K562 (cell line): ENCODE measurements around the gene CRB2. TPM values are rescaled to one million over a fixed set of nuclear protein-coding genes. Genes with fewer than 3 reads are reported as not detected.

ENCODE experiments used
- ATAC-seq: fragments of 200-7000 bp; cut with Tn5 transposase; 3 replicates; pipeline ENCODE4 v1.9.1; 2020; ENCODE audit warnings: moderate library complexity
- BruUV-seq: library from RNA; stranded (reverse); fragments of 400-500 nt; replicated peaks from 2 replicates; lab custom pipeline; 2021; lab: Mats Ljungman, UMichigan
- CTCF ChIA-PET: fragments of 300-600 bp; formaldehyde crosslinking; extraction: SDS; loops from one replicate; lab custom pipeline; 2021; ENCODE audit warnings: low intra/inter-chr PET ratio; lab: Yijun Ruan, JAX
- POLR2A ChIA-PET: fragments of 300-600, 350-650 bp; sonication (Branson Sonifier 250); formaldehyde crosslinking; extraction: SDS; loops from one replicate; lab custom pipeline; 2021; ENCODE audit warnings: antibody characterized with exemption, inconsistent platforms; lab: Yijun Ruan, JAX
- DNase-seq, 4 experiments: peaks; one replicate each; pipeline versions ENCODE4 v3.0.0 to v3.0.0-alpha.2; 2011 to 2018; ENCODE audit warnings: low spot score in 3 of 4, mixed read lengths in 3 of 4; ENCODE audit errors: extremely low read depth in 1 of 4
- FAIRE-seq: peaks from 2 replicates; lab custom pipeline; 2011; peaks lifted over from hg19 to GRCh38; lab: Jason Lieb, UNC
- H2AFZ ChIP-seq: 2 replicates; pipeline ENCODE4 v1.6.0; 2011; ENCODE audit warnings: low read depth, low read length, control low read depth, inconsistent platforms
- H3K27ac ChIP-seq: fragments of 200-600 bp; 3 replicates; pipeline ENCODE4 v1.8.0; 2011; ENCODE audit warnings: low read depth, mild to moderate bottlenecking, control low read depth, inconsistent platforms, low read length, moderate library complexity, mixed read lengths; ENCODE audit errors: extremely low read depth
- H3K27me3 ChIP-seq, 2 experiments: fragments of 300-600 bp in 1 of 2; 2 replicates in 1 of 2; 3 replicates in 1 of 2; pipeline versions ENCODE4 v1.6.0 to v1.8.0; 2011; ENCODE audit warnings: inconsistent platforms in 2 of 2, low read length in 2 of 2, mild to moderate bottlenecking in 1 of 2, mixed read lengths in 1 of 2, moderate library complexity in 1 of 2; ENCODE audit not compliant: control insufficient read depth in 2 of 2, insufficient read depth in 2 of 2
- H3K36me3 ChIP-seq: fragments of 300-600 bp; 3 replicates; pipeline ENCODE4 v1.8.0; 2011; ENCODE audit warnings: mild to moderate bottlenecking, low read length, inconsistent platforms; ENCODE audit not compliant: control insufficient read depth, insufficient read depth
- H3K4me1 ChIP-seq, 2 experiments: fragments of 200-600 bp in 1 of 2; replicated peaks in 1 of 2; 2 replicates in 1 of 2; 3 replicates in 1 of 2; pipeline versions ENCODE4 v1.5.1 to v1.8.0; 2011; ENCODE audit warnings: inconsistent platforms in 2 of 2, low read length in 2 of 2, mild to moderate bottlenecking in 1 of 2, mixed read lengths in 1 of 2, moderate library complexity in 1 of 2; ENCODE audit not compliant: control insufficient read depth in 2 of 2, insufficient read depth in 2 of 2
- H3K4me2 ChIP-seq: 2 replicates; pipeline ENCODE4 v1.6.1; 2011; ENCODE audit warnings: low read length, control low read depth, inconsistent platforms, mixed read lengths; ENCODE audit not compliant: insufficient read depth
- H3K4me3 ChIP-seq: fragments of 200-600 bp; sonication (generic), shearing (Covaris generic); 2 replicates; pipeline ENCODE4 v1.5.1; 2016; ENCODE audit warnings: control low read depth, inconsistent platforms
- H3K79me2 ChIP-seq: fragments of 200-600 bp; 3 replicates; pipeline ENCODE4 v1.8.0; 2011; ENCODE audit warnings: low read length, inconsistent platforms; ENCODE audit not compliant: control insufficient read depth, insufficient read depth
- H3K9ac ChIP-seq, 2 experiments: 2 replicates each; pipeline versions ENCODE4 v1.6.0 to v1.6.1; 2011; ENCODE audit warnings: low read depth in 2 of 2, low read length in 2 of 2, control low read depth in 1 of 2, inconsistent platforms in 1 of 2, mild to moderate bottlenecking in 1 of 2, mixed read lengths in 1 of 2; ENCODE audit not compliant: insufficient read depth in 1 of 2
- H3K9me1 ChIP-seq: one replicate; pipeline ENCODE4 v1.6.0; 2011; ENCODE audit warnings: inconsistent platforms, mild to moderate bottlenecking, low read length, moderate library complexity; ENCODE audit not compliant: control insufficient read depth, insufficient read depth
- H3K9me3 ChIP-seq: replicated peaks from 2 replicates; pipeline ENCODE4 v1.5.1; 2011; ENCODE audit warnings: low read depth, low read length, inconsistent platforms; ENCODE audit not compliant: control insufficient read depth, insufficient read depth
- H4K20me1 ChIP-seq: replicated peaks from 2 replicates; pipeline ENCODE4 v1.6.1; 2011; ENCODE audit warnings: low read length, inconsistent platforms, mixed read lengths; ENCODE audit not compliant: control insufficient read depth, insufficient read depth
- PHF20 ChIP-seq: fragments of 450-650 bp; IDR thresholded peaks from 2 replicates; pipeline ENCODE4 v1.6.1; 2018; ENCODE audit not compliant: partially characterized antibody
- PKNOX1 ChIP-seq: fragments of 450-650 bp; IDR thresholded peaks from 2 replicates; pipeline ENCODE4 v1.6.1; 2016
- ZNF239 ChIP-seq: fragments of 250-450 bp; sonication (Bioruptor Pico); IDR thresholded peaks from 2 replicates; pipeline ENCODE4 v1.4.0; 2020; ENCODE audit warnings: mild to moderate bottlenecking
- WGBS: fragments of 100-300 bp; shearing (Covaris generic); methylation state at CpG from one replicate; pipeline ENCODE4 v1.1.6; 2016; ENCODE audit warnings: low coverage, mixed read lengths; ENCODE audit not compliant: insufficient coverage; ENCODE audit errors: missing lambda C conversion rate; 5-methylcytosine and 5-hydroxymethylcytosine counted together
- in situ Hi-C: fragments of 300-500 bp; cut with MboI; formaldehyde crosslinking; loops from 4 replicates; pipeline ENCODE4 v1.15.0; 2018; ENCODE audit warnings: inconsistent platforms, mixed read lengths
- intact Hi-C: fragments of 100-400 bp; cut with micrococcal nuclease; formaldehyde crosslinking; loops from 2 replicates; pipeline ENCODE4 v1.14.2; 2022
- polyA plus RNA-seq, 8 experiments: library from polyadenylated mRNA; depleted of rRNA in 4 of 8; stranded (reverse) in 5 of 8; unstranded in 3 of 8; fragments of >200 nt; fragmentation: Nextera tagmentation in 2 of 8; fragmentation: Illumina TruSeq in 1 of 8; extraction: Ambion mirVana in 2 of 8; extraction: Trizol in 1 of 8; gene quantifications; 2 replicates each; pipeline versions ENCODE4 v1.2.1 to v1.2.3, GENCODE V29; 2011 to 2014; ENCODE audit warnings: inconsistent platforms in 1 of 8, missing spikeins in 1 of 8
- total RNA-seq, 7 experiments: library from RNA; depleted of rRNA in 6 of 7; stranded (reverse); fragments of >200 nt in 6 of 7; fragmentation: Illumina TruSeq in 2 of 7; extraction: Trizol in 2 of 7; gene quantifications; 2 replicates each; pipeline versions ENCODE4 v1.2.1 to v1.2.3, GENCODE V29; 2011 to 2021; ENCODE audit warnings: low replicate concordance in 1 of 7
- TF ChIP-seq, protein P1 (sequence below): fragments of 450-650 bp; formaldehyde crosslinking; conservative IDR thresholded peaks from 2 replicates; pipeline ENCODE4 v1.4.0; 2022; ENCODE audit warnings: mild to moderate bottlenecking, missing genetic modification characterization
- TF ChIP-seq, protein P2 (sequence below), 2 experiments: fragments of 450-650 bp; IDR thresholded peaks; 2 replicates each; pipeline ENCODE4 v1.6.1; 2016
- TF ChIP-seq, protein P3 (sequence below): fragments of 450-650 bp; formaldehyde crosslinking; IDR thresholded peaks from 2 replicates; pipeline ENCODE4 v1.4.0; 2022; ENCODE audit warnings: missing genetic modification characterization

CRB2 gene
- total and polyA plus RNA-seq, 9 of the 15 experiments (the other 6 are each of a cell fraction or from before 2014, with no cell fraction given) = 0.13 to 1.2 (median 0.25) TPM; not detected in 2

DNA sequence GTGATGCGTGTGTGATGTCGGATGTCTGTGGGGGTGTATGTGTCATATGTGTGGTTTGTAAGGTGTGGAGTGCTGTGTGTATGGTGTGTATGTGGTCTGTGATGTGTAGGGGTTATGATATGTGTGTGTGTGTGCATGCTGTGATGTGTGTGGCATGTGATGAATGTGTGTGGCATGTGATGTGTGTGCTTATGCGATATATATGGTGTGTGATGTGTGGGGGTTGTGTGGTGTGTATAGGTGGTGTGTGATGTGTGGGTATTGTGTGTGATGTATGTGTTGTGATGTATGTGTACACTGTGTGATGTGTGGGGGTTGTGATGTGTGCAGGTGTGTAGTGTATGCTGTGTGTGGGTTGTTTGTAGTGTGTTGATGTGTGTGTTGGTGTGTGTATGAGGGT lies 9.2 kb upstream of the CRB2 start:
- Histone ChIP-seq H4K20me1 (peaks cover 7% of the 10 kb centered on the region; the same call in 1 of the 2 replicates), H3K27ac (no peak overlapping the region; the same call in 2 of the 3 replicates), H3K4me2 (no peak overlapping the region), H3K36me3 (no peaks in the 10 kb centered on the region), H3K4me3 (no peak overlapping the region)
- ATAC-seq (no peak), FAIRE-seq (no peak)
- BruUV-seq = no TSS peak
- TF ChIP-seq PKNOX1 (no peak), PHF20 (peak; percentile 35), ZNF239 (CRISPR knock-in tag) (no peak)
- TF ChIP-seq, protein P1, sequence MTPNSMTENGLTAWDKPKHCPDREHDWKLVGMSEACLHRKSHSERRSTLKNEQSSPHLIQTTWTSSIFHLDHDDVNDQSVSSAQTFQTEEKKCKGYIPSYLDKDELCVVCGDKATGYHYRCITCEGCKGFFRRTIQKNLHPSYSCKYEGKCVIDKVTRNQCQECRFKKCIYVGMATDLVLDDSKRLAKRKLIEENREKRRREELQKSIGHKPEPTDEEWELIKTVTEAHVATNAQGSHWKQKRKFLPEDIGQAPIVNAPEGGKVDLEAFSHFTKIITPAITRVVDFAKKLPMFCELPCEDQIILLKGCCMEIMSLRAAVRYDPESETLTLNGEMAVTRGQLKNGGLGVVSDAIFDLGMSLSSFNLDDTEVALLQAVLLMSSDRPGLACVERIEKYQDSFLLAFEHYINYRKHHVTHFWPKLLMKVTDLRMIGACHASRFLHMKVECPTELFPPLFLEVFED = peak; percentile 33; the same call in 1 of the 2 replicates
- TF ChIP-seq, protein P2, sequence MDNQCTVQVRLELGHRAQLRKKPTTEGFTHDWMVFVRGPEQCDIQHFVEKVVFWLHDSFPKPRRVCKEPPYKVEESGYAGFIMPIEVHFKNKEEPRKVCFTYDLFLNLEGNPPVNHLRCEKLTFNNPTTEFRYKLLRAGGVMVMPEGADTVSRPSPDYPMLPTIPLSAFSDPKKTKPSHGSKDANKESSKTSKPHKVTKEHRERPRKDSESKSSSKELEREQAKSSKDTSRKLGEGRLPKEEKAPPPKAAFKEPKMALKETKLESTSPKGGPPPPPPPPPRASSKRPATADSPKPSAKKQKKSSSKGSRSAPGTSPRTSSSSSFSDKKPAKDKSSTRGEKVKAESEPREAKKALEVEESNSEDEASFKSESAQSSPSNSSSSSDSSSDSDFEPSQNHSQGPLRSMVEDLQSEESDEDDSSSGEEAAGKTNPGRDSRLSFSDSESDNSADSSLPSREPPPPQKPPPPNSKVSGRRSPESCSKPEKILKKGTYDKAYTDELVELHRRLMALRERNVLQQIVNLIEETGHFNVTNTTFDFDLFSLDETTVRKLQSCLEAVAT (IDR thresholded peaks at IDR 0.05) = 0 out of 4 replicates have a peak, but pooled peaks of 1 of the 2 experiments have one; percentile 23
- TF ChIP-seq, protein P3, sequence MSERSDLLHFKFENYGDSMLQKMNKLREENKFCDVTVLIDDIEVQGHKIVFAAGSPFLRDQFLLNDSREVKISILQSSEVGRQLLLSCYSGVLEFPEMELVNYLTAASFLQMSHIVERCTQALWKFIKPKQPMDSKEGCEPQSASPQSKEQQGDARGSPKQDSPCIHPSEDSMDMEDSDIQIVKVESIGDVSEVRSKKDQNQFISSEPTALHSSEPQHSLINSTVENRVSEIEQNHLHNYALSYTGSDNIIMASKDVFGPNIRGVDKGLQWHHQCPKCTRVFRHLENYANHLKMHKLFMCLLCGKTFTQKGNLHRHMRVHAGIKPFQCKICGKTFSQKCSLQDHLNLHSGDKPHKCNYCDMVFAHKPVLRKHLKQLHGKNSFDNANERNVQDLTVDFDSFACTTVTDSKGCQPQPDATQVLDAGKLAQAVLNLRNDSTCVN (CRISPR knock-in tag) = 0 out of 2 replicates have a peak, but pooled peaks have one; percentile 50
- TF ChIP-seq, all 486 proteins: peak for 4
- Histone ChIP-seq H3K9ac (no peak overlapping the region), H3K79me2 (no peaks in the 10 kb centered on the region), H3K4me1 (peaks cover 23 to 37% of the 10 kb centered on the region in 2 experiments; a peak in 4 of 5 replicates), H3K9me3 (no peaks in the 10 kb centered on the region), H2AFZ (no peak overlapping the region), H3K9me1 (no peaks in the 10 kb centered on the region), H3K27me3 (peaks cover 0 to 2% of the 10 kb centered on the region in 2 experiments; a peak in 1 of 5 replicates)
- ChIA-PET POLR2A (no interaction called here), CTCF (no interaction called here)
- in situ Hi-C loops (loop anchor here (10.0 kb wide), 1 partner anchor 522 kb away; the partner anchor contains the start of gene PDCL), intact Hi-C loops (no loop called here)
- WGBS = 100% methylated on average over 3 of the region's 3 CpGs
- no peak for DNase-seq
